ENCODE results near the gene SORBS1.

DNA sequence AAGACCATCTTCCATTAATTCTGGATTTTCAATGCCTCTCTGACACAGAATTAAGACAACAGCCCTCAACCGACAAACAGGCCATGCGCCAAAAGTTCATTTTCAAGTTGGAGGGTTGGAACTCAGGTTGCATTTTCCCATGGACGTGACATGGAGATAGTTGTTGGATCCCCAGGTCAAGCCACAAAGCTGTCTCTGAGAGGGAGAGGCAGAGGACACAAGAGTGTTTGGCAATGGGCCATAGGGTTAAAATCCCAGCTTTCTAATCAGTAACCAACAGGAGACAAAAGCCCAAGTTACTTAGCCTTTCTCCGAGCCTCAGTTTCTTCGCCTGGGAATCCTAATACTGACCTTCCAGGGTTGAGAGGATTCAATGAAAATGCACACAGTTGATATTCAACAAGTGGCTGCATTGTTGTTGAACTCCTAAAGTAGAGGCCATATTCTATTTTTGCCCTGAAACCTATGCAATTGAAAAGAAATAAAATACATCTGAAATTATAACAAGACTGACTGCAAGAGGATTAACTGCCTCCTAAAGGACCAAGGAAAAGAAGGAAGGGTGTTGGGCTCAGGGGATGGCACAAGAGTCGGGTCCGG is 44.3 kb downstream of the SORBS1 start:
- TF ChIP-seq, protein P1, sequence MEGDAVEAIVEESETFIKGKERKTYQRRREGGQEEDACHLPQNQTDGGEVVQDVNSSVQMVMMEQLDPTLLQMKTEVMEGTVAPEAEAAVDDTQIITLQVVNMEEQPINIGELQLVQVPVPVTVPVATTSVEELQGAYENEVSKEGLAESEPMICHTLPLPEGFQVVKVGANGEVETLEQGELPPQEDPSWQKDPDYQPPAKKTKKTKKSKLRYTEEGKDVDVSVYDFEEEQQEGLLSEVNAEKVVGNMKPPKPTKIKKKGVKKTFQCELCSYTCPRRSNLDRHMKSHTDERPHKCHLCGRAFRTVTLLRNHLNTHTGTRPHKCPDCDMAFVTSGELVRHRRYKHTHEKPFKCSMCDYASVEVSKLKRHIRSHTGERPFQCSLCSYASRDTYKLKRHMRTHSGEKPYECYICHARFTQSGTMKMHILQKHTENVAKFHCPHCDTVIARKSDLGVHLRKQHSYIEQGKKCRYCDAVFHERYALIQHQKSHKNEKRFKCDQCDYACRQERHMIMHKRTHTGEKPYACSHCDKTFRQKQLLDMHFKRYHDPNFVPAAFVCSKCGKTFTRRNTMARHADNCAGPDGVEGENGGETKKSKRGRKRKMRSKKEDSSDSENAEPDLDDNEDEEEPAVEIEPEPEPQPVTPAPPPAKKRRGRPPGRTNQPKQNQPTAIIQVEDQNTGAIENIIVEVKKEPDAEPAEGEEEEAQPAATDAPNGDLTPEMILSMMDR (IDR thresholded peaks at IDR 0.05; ENCODE audit: insufficient read depth, low read depth, low read length): no peak
- no peak for TF ChIP-seq EZH2 (IDR thresholded peaks at IDR 0.05; ENCODE audit: insufficient read depth, low read length)

Measured in astrocyte (in vitro differentiated cells and primary cell).